Vagina (tissue), 2 donors: ENCODE data around the gene NFILZ.

Experiments used
- CTCF ChIP-seq, 3 experiments: fragments of 450-650 bp in 2 of 3; fragments of 200-600 bp in 1 of 3; sonication (generic) in 1 of 3; IDR thresholded peaks; one replicate each; pipeline ENCODE4 v1.5.1; 2017 to 2019; ENCODE audit warnings: antibody characterized with exemption in 3 of 3, mild to moderate bottlenecking in 2 of 3, moderate library complexity in 2 of 3
- POLR2AphosphoS5 ChIP-seq, 2 donors: sonication (generic); formaldehyde crosslinking; IDR thresholded peaks; one replicate each; pipeline ENCODE4 v1.9.0; 2017; ENCODE audit warnings: antibody characterized with exemption in 2 of 2, mild to moderate bottlenecking in 2 of 2, low read depth in 1 of 2; ENCODE audit not compliant: insufficient read depth in 1 of 2

GRCh38 chr19:8629184-8629583 is 1.2 kb upstream of the NFILZ start:
- TF ChIP-seq CTCF (IDR thresholded peaks at IDR 0.05) (no peak), POLR2AphosphoS5 (IDR thresholded peaks at IDR 0.05; ENCODE audit: insufficient read depth in 1 of 2, low read depth in 1 of 2) (no peak)
